GM20000 (cell line): Measurements from ENCODE around the gene MIGA1.

Source experiments
- DNase-seq: peaks from one replicate; pipeline ENCODE4 v3.0.0; 2012; ENCODE audit warnings: low spot score
- CTCF ChIP-seq: IDR thresholded peaks from 2 replicates; pipeline ENCODE4 v1.5.1; 2012; ENCODE audit warnings: mild to moderate bottlenecking, control low read depth; ENCODE audit errors: extremely low read depth, missing control alignments

The MIGA1 gene

GRCh38 chr1:77927414-77927813 is 148.0 kb downstream of the MIGA1 start:
- DNase-seq = no peak
- no peak for TF ChIP-seq CTCF
